Measurements from ENCODE around the gene RASD1.

RASD1 gene

DNA sequence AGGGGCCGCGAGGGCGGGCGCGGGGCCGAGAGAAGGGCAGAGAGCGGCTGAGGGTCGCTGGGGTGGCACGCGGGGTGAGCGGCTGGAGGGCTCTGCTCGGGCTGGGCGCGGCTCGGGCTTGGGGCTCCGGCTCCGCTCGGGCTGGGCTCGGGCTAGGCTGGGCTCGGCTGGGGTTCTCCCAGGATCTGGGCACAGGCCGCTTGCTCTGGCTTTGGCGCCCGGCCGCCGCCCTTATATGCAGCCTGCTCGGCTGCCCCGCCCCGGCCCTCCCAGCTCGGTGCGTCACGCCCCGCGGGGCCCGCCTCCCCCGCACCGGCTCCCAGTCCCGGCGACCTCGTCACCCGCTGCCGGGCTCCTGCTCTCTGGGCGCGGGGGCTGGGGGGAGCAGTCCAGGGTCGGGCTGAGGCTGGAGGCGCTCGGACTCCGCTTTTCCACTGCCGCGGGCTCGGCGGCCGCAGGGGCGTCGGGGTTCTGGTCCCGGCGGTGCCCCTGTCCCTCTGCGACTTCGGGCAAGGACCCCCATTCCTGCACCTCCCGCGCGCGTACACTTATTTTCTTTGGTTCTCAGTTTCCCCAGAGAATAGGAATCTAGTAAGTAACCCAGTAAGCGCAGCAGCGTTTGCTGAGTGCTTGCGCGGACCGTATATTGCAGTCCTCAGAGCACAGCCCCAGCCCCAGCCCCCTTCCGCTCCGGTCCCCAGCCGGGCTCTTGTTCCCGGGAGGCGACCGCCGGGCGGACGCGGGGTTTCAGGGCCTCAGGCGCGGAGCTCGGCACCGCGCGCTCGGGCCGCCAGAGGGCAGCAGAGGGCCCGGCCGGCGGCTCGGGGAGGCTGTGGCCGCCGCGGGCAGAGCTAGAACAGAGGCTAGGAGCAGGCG, at the start of gene RASD1:
TSS of gene RASD1 (minus strand) at position 207 of the 876 bp plus-strand sequence. CDS start 214 bp downstream, outside the sequence.
- H3K27ac Mint-ChIP-seq, result peak within 1 kb of the TSS; percentile 59
- H3K9me3 Mint-ChIP-seq, result no peaks in the 10 kb centered on the region
- peaks cover 2% of the 10 kb centered on the region for H3K36me3 Mint-ChIP-seq
- peak within 1 kb of the TSS; percentile 86 for H3K4me3 Mint-ChIP-seq
- H3K27me3 Mint-ChIP-seq, result peaks cover 2% of the 10 kb centered on the region
- peaks cover 11% of the 10 kb centered on the region for H3K4me1 Mint-ChIP-seq

GRCh38 chr17:17545984-17546383, 49.8 kb upstream of the RASD1 start:
- H3K27ac Mint-ChIP-seq, result no peak overlapping the region
- no peak overlapping the region for H3K4me3 Mint-ChIP-seq
- no peaks in the 10 kb centered on the region for H3K27me3 Mint-ChIP-seq

GRCh38 chr17:17545031-17545820, 49.0 kb upstream of the RASD1 start:
- Mint-ChIP-seq H3K27me3 (no peaks in the 10 kb centered on the region), H3K4me1 (no peaks in the 10 kb centered on the region), H3K36me3 (no peaks in the 10 kb centered on the region), H3K4me3 (no peak overlapping the region), H3K9me3 (no peaks in the 10 kb centered on the region), H3K27ac (no peak overlapping the region)

More at GRCh38 chr17:17545984-17546383, 49.8 kb upstream of the RASD1 start:
- Mint-ChIP-seq H3K9me3 (no peaks in the 10 kb centered on the region), H3K36me3 (no peaks in the 10 kb centered on the region), H3K4me1 (no peaks in the 10 kb centered on the region)

- Mint-ChIP-seq H3K36me3 (no peaks in the 10 kb centered on the region), H3K4me3 (no peak overlapping the region), H3K27me3 (no peaks in the 10 kb centered on the region), H3K4me1 (no peaks in the 10 kb centered on the region), H3K27ac (no peak overlapping the region), H3K9me3 (no peaks in the 10 kb centered on the region)
These were observed 46.9 kb upstream of the RASD1 start for GRCh38 chr17:17542906-17543635.

DNA sequence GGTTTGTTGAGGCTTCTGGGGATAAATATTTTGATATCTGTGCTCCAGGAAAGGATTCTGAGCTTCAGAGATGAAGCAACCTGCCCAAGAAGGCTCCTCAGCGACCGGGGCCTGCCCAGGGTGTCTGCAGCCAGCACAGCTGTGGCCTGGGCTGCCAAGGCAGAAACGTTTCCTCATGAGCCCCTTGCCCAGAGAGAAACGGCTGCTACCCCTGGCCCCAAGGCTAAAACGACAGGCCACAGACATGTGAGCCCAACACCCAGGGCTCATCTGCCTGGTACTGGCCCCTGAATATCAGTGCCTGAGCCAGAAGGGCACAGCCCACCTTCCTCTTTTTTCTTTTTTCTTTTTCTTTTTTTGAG, 45.4 kb upstream of the RASD1 start:
- no peaks in the 10 kb centered on the region for H3K27me3 Mint-ChIP-seq
- H3K9me3 Mint-ChIP-seq, result no peaks in the 10 kb centered on the region
- no peaks in the 10 kb centered on the region for H3K36me3 Mint-ChIP-seq
- H3K4me3 Mint-ChIP-seq, result no peak overlapping the region
- no peak overlapping the region for H3K27ac Mint-ChIP-seq
- H3K4me1 Mint-ChIP-seq, result no peaks in the 10 kb centered on the region

GRCh38 chr17:17540935-17541639, 44.9 kb upstream of the RASD1 start:
- no peaks in the 10 kb centered on the region for H3K36me3 Mint-ChIP-seq
- H3K4me3 Mint-ChIP-seq, result no peak overlapping the region
- no peaks in the 10 kb centered on the region for H3K4me1 Mint-ChIP-seq
- H3K27ac Mint-ChIP-seq, result no peak overlapping the region
- H3K27me3 Mint-ChIP-seq, result no peaks in the 10 kb centered on the region
- no peaks in the 10 kb centered on the region for H3K9me3 Mint-ChIP-seq

- H3K36me3 Mint-ChIP-seq, result no peaks in the 10 kb centered on the region
- no peak overlapping the region for H3K27ac Mint-ChIP-seq
- no peaks in the 10 kb centered on the region for H3K27me3 Mint-ChIP-seq
- H3K4me1 Mint-ChIP-seq, result no peaks in the 10 kb centered on the region
- H3K9me3 Mint-ChIP-seq, result no peaks in the 10 kb centered on the region
- H3K4me3 Mint-ChIP-seq, result no peak overlapping the region
These were observed 44.2 kb upstream of the RASD1 start for GRCh38 chr17:17540278-17540906.

- H3K27me3 Mint-ChIP-seq, result no peaks in the 10 kb centered on the region
- H3K27ac Mint-ChIP-seq, result no peak overlapping the region
- H3K4me1 Mint-ChIP-seq, result no peaks in the 10 kb centered on the region
- no peaks in the 10 kb centered on the region for H3K36me3 Mint-ChIP-seq
- H3K4me3 Mint-ChIP-seq, result no peak overlapping the region
- H3K9me3 Mint-ChIP-seq, result no peaks in the 10 kb centered on the region
These were observed 43.4 kb upstream of the RASD1 start for GRCh38 chr17:17539591-17539990.

- no peaks in the 10 kb centered on the region for H3K36me3 Mint-ChIP-seq
- no peak overlapping the region for H3K4me3 Mint-ChIP-seq
- H3K4me1 Mint-ChIP-seq, result no peaks in the 10 kb centered on the region
- no peak overlapping the region for H3K27ac Mint-ChIP-seq
- H3K9me3 Mint-ChIP-seq, result no peaks in the 10 kb centered on the region
- no peaks in the 10 kb centered on the region for H3K27me3 Mint-ChIP-seq
These were observed 42.5 kb upstream of the RASD1 start for GRCh38 chr17:17538417-17539391.

GRCh38 chr17:17537311-17538099, 41.3 kb upstream of the RASD1 start:
- Mint-ChIP-seq H3K36me3 (no peaks in the 10 kb centered on the region), H3K4me1 (no peaks in the 10 kb centered on the region), H3K4me3 (no peak overlapping the region), H3K9me3 (no peaks in the 10 kb centered on the region), H3K27me3 (no peaks in the 10 kb centered on the region), H3K27ac (no peak overlapping the region)

DNA sequence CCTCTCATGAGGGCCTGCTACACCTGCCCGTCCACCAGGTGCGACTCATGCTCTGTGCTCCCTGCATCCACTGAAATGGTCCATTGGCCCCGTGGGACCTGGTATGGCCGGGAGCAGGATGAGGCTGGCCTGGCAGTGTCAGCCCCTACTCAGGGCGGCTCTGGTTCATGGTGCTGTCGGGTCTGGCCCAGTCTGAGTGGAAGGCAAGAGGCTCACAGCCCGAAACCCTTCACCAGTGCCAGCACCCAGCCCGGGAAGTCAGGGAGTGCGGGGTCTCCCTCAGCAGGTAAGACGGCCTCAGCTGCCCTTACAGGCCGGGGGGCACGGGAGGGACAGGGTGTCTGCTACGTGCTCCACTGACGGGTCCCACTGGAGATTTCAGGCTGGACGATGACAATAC, 40.5 kb upstream of the RASD1 start:
- Mint-ChIP-seq H3K4me3 (no peak overlapping the region), H3K4me1 (no peaks in the 10 kb centered on the region), H3K36me3 (no peaks in the 10 kb centered on the region), H3K27ac (no peak overlapping the region), H3K27me3 (no peaks in the 10 kb centered on the region), H3K9me3 (no peaks in the 10 kb centered on the region)

DNA sequence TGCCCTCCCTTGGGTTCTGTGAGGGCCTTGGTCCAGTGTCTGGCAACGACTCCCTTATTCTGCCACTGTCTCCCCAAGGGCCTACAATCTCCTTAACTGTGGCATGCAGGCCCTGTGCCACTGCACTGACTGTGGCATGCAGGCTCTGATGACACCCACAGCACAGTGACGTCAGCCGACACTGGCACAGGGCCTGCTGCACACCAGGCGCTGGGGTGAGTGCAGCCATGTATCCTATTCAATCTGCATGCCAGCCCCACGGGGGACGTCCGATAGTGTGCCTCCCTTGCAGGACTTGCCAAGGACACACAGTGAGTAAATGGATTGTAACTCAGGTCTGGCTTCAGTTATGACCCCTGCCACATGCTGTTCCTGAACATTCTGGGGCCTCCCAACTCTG, 39.8 kb upstream of the RASD1 start:
- Mint-ChIP-seq H3K27ac (no peak overlapping the region), H3K4me3 (no peak overlapping the region), H3K36me3 (no peaks in the 10 kb centered on the region), H3K27me3 (no peaks in the 10 kb centered on the region), H3K4me1 (no peaks in the 10 kb centered on the region), H3K9me3 (no peaks in the 10 kb centered on the region)

DNA sequence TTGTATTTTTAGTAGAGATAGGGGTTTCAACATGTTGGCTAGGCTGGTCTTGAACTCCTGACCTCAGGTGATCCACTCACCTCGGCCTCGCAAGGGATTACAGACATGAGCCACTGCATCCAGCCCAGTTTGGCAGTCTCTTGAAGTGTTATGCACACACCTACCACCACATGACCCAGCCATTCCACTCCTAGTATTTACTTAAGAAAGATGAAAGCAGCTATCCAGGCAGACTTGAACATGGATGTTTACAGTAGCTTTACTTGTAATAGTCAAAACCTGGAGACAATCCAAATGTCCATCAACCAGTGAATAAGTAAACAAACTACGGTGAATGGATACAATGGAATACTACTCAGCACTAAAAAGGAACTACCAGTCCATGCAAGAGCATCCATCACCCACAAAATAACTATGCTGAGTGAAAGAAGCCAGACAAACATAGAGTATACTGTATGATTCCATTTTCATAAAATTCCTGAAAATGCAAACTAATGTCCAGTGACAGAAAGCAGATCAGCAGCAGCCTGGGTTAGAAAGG, 37.8 kb upstream of the RASD1 start:
- Mint-ChIP-seq H3K27ac (no peak overlapping the region), H3K36me3 (no peaks in the 10 kb centered on the region), H3K4me1 (no peaks in the 10 kb centered on the region), H3K4me3 (no peak overlapping the region), H3K27me3 (no peaks in the 10 kb centered on the region), H3K9me3 (no peaks in the 10 kb centered on the region)
